Measurements from ENCODE around the gene ETFB.

ETFB gene

DNA sequence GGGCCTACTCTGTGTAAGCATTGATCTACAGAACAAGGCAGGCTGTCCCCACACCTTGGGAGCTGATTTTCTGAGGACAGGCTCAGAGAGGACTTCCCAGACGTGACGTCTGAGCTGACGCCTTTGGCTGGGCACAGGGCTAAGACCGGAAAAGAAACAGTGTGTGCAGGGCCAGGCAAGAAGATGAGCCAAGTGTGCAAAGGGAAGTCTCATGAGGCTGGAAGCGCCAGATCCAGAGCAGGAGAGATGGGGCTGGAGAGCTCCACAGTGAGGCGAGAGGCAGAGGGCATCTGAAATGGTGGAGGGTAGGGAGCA, 42.1 kb downstream of the ETFB start:
- no peaks in the 10 kb centered on the region for H3K9me3 ChIP-seq (ENCODE audit: insufficient read depth, low read depth, low read length)
- WGBS: 94% methylated on average over 6 of the region's 6 CpGs
- no peak overlapping the region for H3K9ac ChIP-seq (ENCODE audit: low read depth, low read length)
- H3K27ac ChIP-seq (ENCODE audit: low read depth, low read length): no peak overlapping the region
- peaks cover 5% of the 10 kb centered on the region; the same call in 1 of the 2 replicates for H3K27me3 ChIP-seq (ENCODE audit: insufficient read depth, low read length)
- H3K36me3 ChIP-seq (ENCODE audit: insufficient read depth, low read length): 0 out of 2 replicates have a peak, but pooled peaks cover 4% of the 10 kb centered on the region
- H3K4me1 ChIP-seq (ENCODE audit: insufficient read depth, low read length): peaks cover 3% of the 10 kb centered on the region; the same call in 1 of the 2 replicates
- no peak overlapping the region for H3K4me3 ChIP-seq (ENCODE audit: low read length)

DNA sequence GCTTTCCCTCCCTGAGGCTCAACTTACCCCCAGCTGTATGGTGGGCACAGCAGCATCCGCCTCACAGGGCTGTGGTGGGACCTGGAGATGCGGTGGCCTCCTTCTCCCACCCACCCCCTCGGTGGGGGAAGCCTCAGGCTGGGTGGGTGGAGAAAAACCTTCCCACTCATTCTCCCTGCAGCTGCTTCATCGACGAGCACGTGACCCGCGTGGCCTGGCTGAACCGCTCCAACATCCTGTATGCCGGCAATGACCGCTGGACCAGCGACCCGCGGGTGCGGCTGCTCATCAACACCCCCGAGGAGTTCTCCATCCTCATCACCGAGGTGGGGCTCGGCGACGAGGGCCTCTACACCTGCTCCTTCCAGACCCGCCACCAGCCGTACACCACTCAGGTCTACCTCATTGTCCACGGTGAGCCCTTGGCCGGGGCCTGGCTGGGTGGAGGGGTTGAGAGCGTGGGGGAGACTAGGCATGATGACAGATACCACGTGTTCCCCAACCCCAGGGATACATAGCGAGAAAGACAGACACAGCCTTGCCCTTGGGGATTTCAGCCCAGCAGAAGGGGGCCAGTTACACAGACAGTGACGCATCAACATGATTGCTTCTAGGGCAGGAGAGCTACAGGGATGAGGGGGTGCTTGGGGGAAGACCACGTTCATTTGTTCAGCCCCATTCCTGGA, 42.6 kb downstream of the ETFB start:
- 0 out of 2 replicates have a peak, but pooled peaks cover 4% of the 10 kb centered on the region for H3K36me3 ChIP-seq (ENCODE audit: insufficient read depth, low read length)
- no peak overlapping the region for H3K27ac ChIP-seq (ENCODE audit: low read depth, low read length)
- H3K4me3 ChIP-seq (ENCODE audit: low read length): no peak overlapping the region
- peaks cover 5% of the 10 kb centered on the region; the same call in 1 of the 2 replicates for H3K27me3 ChIP-seq (ENCODE audit: insufficient read depth, low read length)
- peaks cover 3% of the 10 kb centered on the region; the same call in 1 of the 2 replicates for H3K4me1 ChIP-seq (ENCODE audit: insufficient read depth, low read length)
- no peak overlapping the region for H3K9ac ChIP-seq (ENCODE audit: low read depth, low read length)
- 96% methylated on average over 28 of the region's 29 CpGs for WGBS
- H3K9me3 ChIP-seq (ENCODE audit: insufficient read depth, low read depth, low read length): no peaks in the 10 kb centered on the region

DNA sequence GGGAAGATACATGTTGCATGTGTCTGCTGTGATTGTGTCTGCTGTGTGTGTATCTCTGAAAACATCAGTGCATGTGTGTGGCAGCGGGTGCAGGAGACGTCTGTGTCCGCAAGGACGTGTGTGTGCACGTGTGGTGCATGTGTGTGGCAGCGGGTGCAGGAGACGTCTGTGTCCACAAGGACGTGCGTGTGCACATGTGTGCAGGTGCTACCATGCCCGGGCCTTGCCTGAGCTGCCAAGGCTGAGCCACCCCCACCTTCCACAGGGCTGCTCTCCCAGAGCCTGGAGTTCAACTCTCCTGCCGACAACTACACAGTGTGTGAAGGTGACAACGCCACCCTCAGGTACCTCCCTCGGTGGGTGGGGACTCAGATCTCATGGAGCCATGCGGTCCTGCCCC, 44.4 kb downstream of the ETFB start:
- Histone ChIP-seq H3K9ac (ENCODE audit: low read depth, low read length) (no peak overlapping the region), H3K36me3 (ENCODE audit: insufficient read depth, low read length) (0 out of 2 replicates have a peak, but pooled peaks cover 4% of the 10 kb centered on the region), H3K27me3 (ENCODE audit: insufficient read depth, low read length) (no peaks in the 10 kb centered on the region), H3K4me3 (ENCODE audit: low read length) (no peak overlapping the region), H3K9me3 (ENCODE audit: insufficient read depth, low read depth, low read length) (no peaks in the 10 kb centered on the region), H3K4me1 (ENCODE audit: insufficient read depth, low read length) (no peaks in the 10 kb centered on the region), H3K27ac (ENCODE audit: low read depth, low read length) (no peak overlapping the region)
- 91% methylated on average over 14 of the region's 14 CpGs for WGBS

DNA sequence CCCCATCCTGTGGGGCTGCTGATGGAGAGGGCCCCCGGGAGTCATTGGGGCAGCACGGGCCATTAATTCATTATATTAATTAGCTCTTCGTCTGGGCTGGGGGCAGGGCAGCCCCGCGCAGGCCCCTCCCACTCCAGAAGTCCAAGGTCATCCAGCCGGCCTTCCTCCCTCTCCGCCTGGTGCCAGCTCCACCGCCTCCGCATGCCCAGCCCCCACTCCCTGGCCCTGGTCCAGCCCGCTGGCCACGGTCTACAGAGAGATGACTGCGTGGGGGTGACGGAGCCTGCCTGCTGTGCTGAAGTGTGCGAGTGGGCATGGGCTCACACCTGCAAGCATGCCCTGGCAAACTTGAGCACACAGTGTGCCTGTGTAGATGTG, 45.9 kb downstream of the ETFB start:
- Histone ChIP-seq H3K27me3 (ENCODE audit: insufficient read depth, low read length) (no peaks in the 10 kb centered on the region), H3K36me3 (ENCODE audit: insufficient read depth, low read length) (0 out of 2 replicates have a peak, but pooled peaks cover 4% of the 10 kb centered on the region), H3K4me1 (ENCODE audit: insufficient read depth, low read length) (no peaks in the 10 kb centered on the region), H3K9me3 (ENCODE audit: insufficient read depth, low read depth, low read length) (no peaks in the 10 kb centered on the region), H3K9ac (ENCODE audit: low read depth, low read length) (no peak overlapping the region), H3K4me3 (ENCODE audit: low read length) (no peak overlapping the region), H3K27ac (ENCODE audit: low read depth, low read length) (no peak overlapping the region)
- WGBS: 70% methylated on average over 14 of the region's 14 CpGs

DNA sequence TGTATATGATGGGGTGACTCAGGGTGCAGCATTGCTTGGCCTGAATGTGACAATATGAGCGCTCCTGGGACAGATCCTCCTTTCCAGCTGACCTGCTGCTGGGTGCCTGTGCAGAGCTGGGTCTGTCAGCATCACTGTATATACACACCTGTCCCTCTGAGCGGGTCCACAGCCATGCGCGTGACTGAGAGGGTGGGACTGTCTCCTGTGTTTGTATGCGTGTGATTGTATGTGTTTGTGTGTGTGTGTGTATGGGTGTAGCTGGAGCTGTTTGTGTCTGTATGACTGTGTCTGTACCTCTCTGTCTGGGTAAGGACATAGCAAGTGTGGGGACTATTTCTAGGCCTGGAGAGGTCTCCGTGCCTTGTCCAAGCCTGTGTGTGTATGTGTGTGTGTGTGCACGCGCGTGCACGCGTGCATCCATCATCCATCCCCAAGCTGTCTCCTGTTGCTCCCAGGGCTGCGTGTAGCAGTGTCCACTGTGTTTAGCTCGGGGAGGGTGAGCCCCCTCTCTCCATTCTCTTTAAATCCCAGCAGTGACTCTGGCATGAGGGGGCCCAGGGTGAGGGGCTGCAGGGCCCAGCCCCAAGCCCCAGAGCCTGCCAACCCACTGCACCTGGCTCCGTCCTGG, 46.4 kb downstream of the ETFB start:
- H3K4me3 ChIP-seq (ENCODE audit: low read length): no peak overlapping the region
- 0 out of 2 replicates have a peak, but pooled peaks cover 4% of the 10 kb centered on the region for H3K36me3 ChIP-seq (ENCODE audit: insufficient read depth, low read length)
- H3K27ac ChIP-seq (ENCODE audit: low read depth, low read length): no peak overlapping the region
- H3K9me3 ChIP-seq (ENCODE audit: insufficient read depth, low read depth, low read length): no peaks in the 10 kb centered on the region
- H3K4me1 ChIP-seq (ENCODE audit: insufficient read depth, low read length): no peaks in the 10 kb centered on the region
- 94% methylated on average over 11 of the region's 14 CpGs for WGBS
- no peak overlapping the region for H3K9ac ChIP-seq (ENCODE audit: low read depth, low read length)
- no peaks in the 10 kb centered on the region for H3K27me3 ChIP-seq (ENCODE audit: insufficient read depth, low read length)

DNA sequence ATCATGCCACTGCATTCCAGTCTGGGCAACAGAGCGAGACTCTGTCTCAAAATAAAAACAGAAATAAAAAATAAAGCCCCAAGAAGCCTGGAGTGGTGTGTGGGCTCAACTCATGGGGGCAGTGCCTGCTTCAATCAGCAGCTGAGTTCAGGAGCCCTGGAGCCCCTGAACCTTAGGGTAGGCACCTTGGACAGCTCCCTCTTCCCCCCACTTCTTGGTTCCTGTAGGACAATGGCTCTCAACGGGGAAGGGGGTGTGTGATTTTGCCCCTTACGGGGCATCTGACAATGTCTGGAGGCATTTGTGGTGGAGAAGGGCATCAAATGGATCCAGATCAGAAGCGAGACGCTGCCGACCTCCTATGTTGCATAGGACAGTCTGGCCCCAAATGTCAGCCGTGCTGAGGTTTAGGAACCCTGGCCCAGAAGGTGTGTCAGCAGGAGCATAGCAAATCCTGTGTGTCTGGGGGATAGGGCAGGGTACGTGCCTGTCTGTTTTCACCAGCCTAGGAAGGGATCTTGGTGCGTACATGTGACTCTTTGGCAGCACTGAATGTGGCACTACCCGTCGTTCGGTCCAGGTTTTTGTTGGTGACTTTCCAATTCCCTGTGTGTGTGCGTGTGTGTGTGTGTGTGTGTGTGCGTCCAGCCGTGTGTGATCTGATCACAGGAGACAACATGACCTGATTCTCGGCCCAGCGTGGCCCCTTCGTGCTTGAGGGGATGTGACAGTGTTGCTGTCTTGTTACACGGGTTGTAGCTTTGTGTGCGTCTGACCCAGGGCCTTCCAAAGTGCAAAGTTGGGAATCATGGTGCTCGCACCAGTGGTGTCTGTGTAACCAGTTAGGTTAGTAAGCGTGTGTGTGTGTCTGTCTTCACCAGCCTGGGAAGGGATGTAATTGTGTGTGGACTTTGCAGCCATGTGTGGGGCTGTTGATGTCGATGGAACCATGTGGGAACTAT, 47.2 kb downstream of the ETFB start:
- Histone ChIP-seq H3K4me1 (ENCODE audit: insufficient read depth, low read length) (no peaks in the 10 kb centered on the region), H3K36me3 (ENCODE audit: insufficient read depth, low read length) (0 out of 2 replicates have a peak, but pooled peaks cover 1% of the 10 kb centered on the region), H3K9me3 (ENCODE audit: insufficient read depth, low read depth, low read length) (no peaks in the 10 kb centered on the region), H3K27ac (ENCODE audit: low read depth, low read length) (no peak overlapping the region), H3K27me3 (ENCODE audit: insufficient read depth, low read length) (no peaks in the 10 kb centered on the region), H3K4me3 (ENCODE audit: low read length) (no peak overlapping the region), H3K9ac (ENCODE audit: low read depth, low read length) (no peak overlapping the region)
- WGBS: 88% methylated on average over 22 of the region's 23 CpGs

DNA sequence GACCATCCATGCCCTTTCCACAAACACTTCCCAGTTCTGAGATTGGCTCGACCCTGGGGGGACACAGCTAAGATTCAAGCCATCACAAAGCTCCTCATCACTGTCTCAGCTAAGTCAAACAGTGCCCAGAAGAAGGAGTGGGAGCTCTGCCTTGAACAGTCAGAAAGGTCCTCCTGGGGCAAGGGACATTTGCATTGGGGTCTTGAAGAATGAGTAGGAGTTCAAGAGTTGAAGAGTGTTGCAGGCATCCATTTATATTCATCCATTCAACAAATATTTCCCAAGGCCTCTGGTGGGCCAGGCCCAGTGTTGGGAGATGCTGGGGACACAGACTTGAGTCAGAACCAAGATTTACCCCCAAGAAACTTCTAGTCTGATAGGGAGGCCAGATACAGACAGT, 48.2 kb downstream of the ETFB start:
- Histone ChIP-seq H3K4me3 (ENCODE audit: low read length) (no peak overlapping the region), H3K36me3 (ENCODE audit: insufficient read depth, low read length) (no peaks in the 10 kb centered on the region), H3K4me1 (ENCODE audit: insufficient read depth, low read length) (no peaks in the 10 kb centered on the region), H3K9me3 (ENCODE audit: insufficient read depth, low read depth, low read length) (no peaks in the 10 kb centered on the region), H3K9ac (ENCODE audit: low read depth, low read length) (no peak overlapping the region), H3K27ac (ENCODE audit: low read depth, low read length) (no peak overlapping the region), H3K27me3 (ENCODE audit: insufficient read depth, low read length) (no peaks in the 10 kb centered on the region)
- 95% methylated on average over 1 of the region's 1 CpG for WGBS

DNA sequence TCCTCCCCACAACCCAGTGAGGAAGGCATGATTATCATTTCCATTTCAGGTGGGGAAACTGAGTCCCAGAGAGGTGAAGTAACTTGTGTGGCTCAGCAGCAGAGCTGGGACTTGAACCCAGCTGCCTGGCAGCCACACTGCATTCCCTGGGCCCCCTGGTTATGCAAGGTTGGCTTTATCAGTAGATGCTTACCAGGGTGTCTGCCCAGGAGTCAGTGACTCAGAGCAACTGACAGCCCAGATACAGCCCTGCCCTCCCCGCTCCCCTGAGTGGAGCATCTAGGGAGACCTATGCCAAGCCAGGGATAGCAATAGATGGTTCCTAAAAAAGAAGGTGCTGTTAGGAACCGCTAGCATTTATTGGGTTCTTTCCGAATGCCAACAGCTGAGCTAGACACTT, 48.8 kb downstream of the ETFB start:
- Histone ChIP-seq H3K27me3 (ENCODE audit: insufficient read depth, low read length) (peaks cover under 1% of the 10 kb centered on the region; the same call in 1 of the 2 replicates), H3K4me1 (ENCODE audit: insufficient read depth, low read length) (peaks cover 2% of the 10 kb centered on the region), H3K9me3 (ENCODE audit: insufficient read depth, low read depth, low read length) (no peaks in the 10 kb centered on the region), H3K9ac (ENCODE audit: low read depth, low read length) (no peak overlapping the region), H3K27ac (ENCODE audit: low read depth, low read length) (no peak overlapping the region), H3K4me3 (ENCODE audit: low read length) (no peak overlapping the region), H3K36me3 (ENCODE audit: insufficient read depth, low read length) (no peaks in the 10 kb centered on the region)
- 97% methylated on average over 3 of the region's 3 CpGs for WGBS

DNA sequence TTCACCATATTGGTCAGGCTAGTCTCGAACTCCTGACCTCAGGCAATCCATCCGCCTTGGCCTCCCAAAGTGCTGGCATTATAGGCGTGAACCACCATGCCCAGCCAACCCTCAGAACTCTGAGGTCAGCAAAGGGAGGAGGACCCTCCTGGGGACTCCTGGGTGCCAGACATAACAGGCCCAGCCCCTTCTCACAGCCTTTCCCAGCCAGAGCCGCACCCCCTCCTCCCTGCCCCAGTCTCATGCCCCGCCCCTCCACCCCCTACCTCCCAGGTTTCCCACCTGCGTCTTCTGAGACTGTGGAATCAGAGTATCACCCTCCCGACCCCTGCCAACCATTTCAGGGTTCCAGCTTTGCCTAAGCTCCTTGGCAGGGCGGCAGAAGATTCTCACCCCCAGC, 49.5 kb downstream of the ETFB start:
- no peak overlapping the region for H3K27ac ChIP-seq (ENCODE audit: low read depth, low read length)
- H3K27me3 ChIP-seq (ENCODE audit: insufficient read depth, low read length): peaks cover 3% of the 10 kb centered on the region; the same call in 1 of the 2 replicates
- 82% methylated on average over 8 of the region's 8 CpGs for WGBS
- peaks cover 5% of the 10 kb centered on the region for H3K4me1 ChIP-seq (ENCODE audit: insufficient read depth, low read length)
- H3K4me3 ChIP-seq (ENCODE audit: low read length): no peak overlapping the region
- H3K36me3 ChIP-seq (ENCODE audit: insufficient read depth, low read length): no peaks in the 10 kb centered on the region
- H3K9ac ChIP-seq (ENCODE audit: low read depth, low read length): no peak overlapping the region
- H3K9me3 ChIP-seq (ENCODE audit: insufficient read depth, low read depth, low read length): no peaks in the 10 kb centered on the region

DNA sequence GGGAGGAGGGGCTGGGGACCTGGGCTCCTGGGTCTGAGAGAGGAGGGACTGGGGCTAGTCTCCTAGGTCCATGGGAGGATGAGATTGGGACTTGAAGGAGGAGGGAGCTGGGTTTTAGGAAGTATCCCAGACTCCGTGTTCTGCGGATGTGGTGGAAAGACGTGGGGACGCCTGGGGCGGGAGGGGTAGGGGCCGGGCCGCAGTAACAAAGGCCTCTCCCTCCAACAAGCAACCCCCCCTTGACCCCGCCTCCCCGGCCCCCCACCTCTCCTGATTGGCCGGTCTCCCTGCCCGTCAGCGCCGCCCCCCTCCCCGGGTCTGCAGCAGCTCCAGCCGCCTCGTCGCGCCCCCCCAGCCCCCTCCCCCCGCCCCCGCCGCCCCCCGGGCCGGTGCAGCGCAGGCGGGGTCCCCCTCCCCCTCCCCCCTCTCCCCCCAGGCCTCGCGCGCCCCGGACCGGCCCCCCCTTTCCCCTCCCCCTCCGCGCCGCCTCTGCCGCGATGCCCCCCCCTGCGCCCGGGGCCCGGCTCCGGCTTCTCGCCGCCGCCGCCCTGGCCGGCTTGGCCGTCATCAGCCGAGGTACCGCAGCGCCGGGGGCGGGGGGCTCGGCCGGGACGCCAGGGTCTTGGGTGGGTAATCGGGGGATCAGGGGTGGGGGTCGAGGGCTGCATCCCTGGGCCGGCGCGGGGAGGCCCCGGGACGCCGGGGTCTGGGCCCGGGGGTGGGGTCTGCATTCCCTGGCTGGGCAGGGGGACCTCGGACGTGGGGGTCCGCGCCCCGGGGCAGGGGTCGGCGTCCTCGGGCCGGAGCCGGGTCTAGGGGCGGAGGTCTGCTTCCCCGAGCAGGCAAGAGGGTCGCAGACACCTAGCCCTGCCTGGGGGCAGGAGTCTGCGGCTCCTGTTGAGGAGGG, 54.6 kb downstream of the ETFB start, which contains the start of gene IGLON5:
IGLON5 (plus strand) TSS at position 294 of the 907 bp plus-strand sequence; CDS start at position 498, 204 bp downstream.
- Histone ChIP-seq H3K36me3 (ENCODE audit: insufficient read depth, low read length) (no peaks in the 10 kb centered on the region), H3K9me3 (ENCODE audit: insufficient read depth, low read depth, low read length) (0 out of 2 replicates have a peak, but pooled peaks cover 7% of the 10 kb centered on the region), H3K9ac (ENCODE audit: low read depth, low read length) (peak within 1 kb of the TSS; percentile 44), H3K27me3 (ENCODE audit: insufficient read depth, low read length) (peaks cover 3% of the 10 kb centered on the region; the same call in 1 of the 2 replicates), H3K4me1 (ENCODE audit: insufficient read depth, low read length) (peaks cover 9% of the 10 kb centered on the region), H3K4me3 (ENCODE audit: low read length) (peak within 1 kb of the TSS; percentile 60), H3K27ac (ENCODE audit: low read depth, low read length) (no peak within 1 kb of the TSS)
- WGBS: under 1% methylated on average over 43 of the region's 76 CpGs
